ENCODE measurements around the gene ZNF512B.

ZNF512B gene

DNA sequence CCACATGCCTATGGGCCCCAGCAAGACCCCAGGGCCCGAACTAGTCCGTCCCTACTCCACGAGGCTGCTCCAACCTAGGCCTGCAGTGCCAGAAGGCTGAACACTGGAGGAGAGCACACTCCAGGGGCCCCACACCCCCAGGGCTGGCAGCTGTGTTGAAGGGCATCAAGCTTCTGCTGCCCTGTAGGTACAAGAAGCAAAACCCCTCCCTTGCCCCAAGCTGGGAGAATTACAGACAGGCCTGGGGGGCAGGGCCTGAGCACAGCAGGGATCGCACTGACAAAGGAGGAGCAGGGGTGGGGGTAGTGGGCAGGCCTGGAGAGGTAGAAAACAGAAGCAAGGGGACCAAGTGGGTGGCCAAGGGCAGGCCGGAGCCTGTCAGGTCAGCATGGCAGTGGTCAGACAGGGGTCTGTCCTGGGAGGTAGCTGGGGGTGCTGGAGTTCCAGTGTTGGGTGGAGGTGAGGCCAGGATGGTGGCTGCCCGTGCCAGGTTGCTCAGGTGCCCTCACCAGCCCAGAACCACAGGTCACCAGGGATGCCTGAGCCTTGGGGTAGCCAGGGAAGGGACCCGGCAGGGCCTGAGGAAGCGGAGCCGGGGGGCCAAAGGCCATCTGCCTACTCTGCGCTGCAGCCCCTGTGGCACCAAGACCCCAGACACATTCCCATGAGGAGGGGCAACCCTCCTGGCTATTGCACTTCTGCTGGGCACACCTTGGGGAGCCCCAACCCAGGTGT lies 10.6 kb downstream of the ZNF512B start (continued):
- TF ChIP-seq, protein P1, sequence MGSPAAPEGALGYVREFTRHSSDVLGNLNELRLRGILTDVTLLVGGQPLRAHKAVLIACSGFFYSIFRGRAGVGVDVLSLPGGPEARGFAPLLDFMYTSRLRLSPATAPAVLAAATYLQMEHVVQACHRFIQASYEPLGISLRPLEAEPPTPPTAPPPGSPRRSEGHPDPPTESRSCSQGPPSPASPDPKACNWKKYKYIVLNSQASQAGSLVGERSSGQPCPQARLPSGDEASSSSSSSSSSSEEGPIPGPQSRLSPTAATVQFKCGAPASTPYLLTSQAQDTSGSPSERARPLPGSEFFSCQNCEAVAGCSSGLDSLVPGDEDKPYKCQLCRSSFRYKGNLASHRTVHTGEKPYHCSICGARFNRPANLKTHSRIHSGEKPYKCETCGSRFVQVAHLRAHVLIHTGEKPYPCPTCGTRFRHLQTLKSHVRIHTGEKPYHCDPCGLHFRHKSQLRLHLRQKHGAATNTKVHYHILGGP (tag by site-specific recombination; IDR thresholded peaks at IDR 0.05): no peak
- peak; percentile 47; the same call in 1 of the 2 replicates for TF ChIP-seq BCL11A (tag by site-specific recombination; IDR thresholded peaks at IDR 0.05; ENCODE audit: low read depth)
- TF ChIP-seq ZNF112 (tag by site-specific recombination; IDR thresholded peaks at IDR 0.05): no peak
- TF ChIP-seq ZFP69B (tag by site-specific recombination; IDR thresholded peaks at IDR 0.05): no peak; the same call in 1 of the 2 replicates
- peak; percentile 35 for TF ChIP-seq ZFHX2 (tag by site-specific recombination; conservative IDR thresholded peaks at IDR 0.05)
- TF ChIP-seq, protein P2, sequence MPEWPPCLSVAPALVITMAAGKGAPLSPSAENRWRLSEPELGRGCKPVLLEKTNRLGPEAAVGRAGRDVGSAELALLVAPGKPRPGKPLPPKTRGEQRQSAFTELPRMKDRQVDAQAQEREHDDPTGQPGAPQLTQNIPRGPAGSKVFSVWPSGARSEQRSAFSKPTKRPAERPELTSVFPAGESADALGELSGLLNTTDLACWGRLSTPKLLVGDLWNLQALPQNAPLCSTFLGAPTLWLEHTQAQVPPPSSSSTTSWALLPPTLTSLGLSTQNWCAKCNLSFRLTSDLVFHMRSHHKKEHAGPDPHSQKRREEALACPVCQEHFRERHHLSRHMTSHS (tag by site-specific recombination; IDR thresholded peaks at IDR 0.05): no peak
- TF ChIP-seq GLIS1 (tag by site-specific recombination; IDR thresholded peaks at IDR 0.05): peak; percentile 97
- TF ChIP-seq ZNF302 (tag by site-specific recombination; IDR thresholded peaks at IDR 0.05; ENCODE audit: low read depth): no peak
- TF ChIP-seq ZNF248 (tag by site-specific recombination; IDR thresholded peaks at IDR 0.05): no peak
- no peak for TF ChIP-seq OVOL3 (tag by site-specific recombination; IDR thresholded peaks at IDR 0.05)
- no peak for TF ChIP-seq ZNF707 (tag by site-specific recombination; IDR thresholded peaks at IDR 0.05)
- peak; percentile 40; the same call in 1 of the 2 replicates for TF ChIP-seq ZBTB17 (tag by site-specific recombination; IDR thresholded peaks at IDR 0.05)
- TF ChIP-seq ZSCAN16 (tag by site-specific recombination; IDR thresholded peaks at IDR 0.05): no peak
- TF ChIP-seq, protein P3, sequence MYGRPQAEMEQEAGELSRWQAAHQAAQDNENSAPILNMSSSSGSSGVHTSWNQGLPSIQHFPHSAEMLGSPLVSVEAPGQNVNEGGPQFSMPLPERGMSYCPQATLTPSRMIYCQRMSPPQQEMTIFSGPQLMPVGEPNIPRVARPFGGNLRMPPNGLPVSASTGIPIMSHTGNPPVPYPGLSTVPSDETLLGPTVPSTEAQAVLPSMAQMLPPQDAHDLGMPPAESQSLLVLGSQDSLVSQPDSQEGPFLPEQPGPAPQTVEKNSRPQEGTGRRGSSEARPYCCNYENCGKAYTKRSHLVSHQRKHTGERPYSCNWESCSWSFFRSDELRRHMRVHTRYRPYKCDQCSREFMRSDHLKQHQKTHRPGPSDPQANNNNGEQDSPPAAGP (tag by site-specific recombination; IDR thresholded peaks at IDR 0.05): peak; percentile 50; the same call in 1 of the 2 replicates
- no peak for TF ChIP-seq ZNF169 (tag by site-specific recombination; IDR thresholded peaks at IDR 0.05)
- no peak for TF ChIP-seq ZNF354C (tag by site-specific recombination; IDR thresholded peaks at IDR 0.05; ENCODE audit: borderline replicate concordance, low read depth)
- TF ChIP-seq ZNF175 (tag by site-specific recombination; IDR thresholded peaks at IDR 0.05): no peak
- TF ChIP-seq, protein P4, sequence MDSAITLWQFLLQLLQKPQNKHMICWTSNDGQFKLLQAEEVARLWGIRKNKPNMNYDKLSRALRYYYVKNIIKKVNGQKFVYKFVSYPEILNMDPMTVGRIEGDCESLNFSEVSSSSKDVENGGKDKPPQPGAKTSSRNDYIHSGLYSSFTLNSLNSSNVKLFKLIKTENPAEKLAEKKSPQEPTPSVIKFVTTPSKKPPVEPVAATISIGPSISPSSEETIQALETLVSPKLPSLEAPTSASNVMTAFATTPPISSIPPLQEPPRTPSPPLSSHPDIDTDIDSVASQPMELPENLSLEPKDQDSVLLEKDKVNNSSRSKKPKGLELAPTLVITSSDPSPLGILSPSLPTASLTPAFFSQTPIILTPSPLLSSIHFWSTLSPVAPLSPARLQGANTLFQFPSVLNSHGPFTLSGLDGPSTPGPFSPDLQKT (IDR thresholded peaks at IDR 0.05; ENCODE audit: borderline replicate concordance, low read depth, low read length): no peak
- TF ChIP-seq ZNF629 (tag by site-specific recombination; IDR thresholded peaks at IDR 0.05): no peak
- no peak for TF ChIP-seq ZNF426 (tag by site-specific recombination; IDR thresholded peaks at IDR 0.05)
- TF ChIP-seq, protein P5, sequence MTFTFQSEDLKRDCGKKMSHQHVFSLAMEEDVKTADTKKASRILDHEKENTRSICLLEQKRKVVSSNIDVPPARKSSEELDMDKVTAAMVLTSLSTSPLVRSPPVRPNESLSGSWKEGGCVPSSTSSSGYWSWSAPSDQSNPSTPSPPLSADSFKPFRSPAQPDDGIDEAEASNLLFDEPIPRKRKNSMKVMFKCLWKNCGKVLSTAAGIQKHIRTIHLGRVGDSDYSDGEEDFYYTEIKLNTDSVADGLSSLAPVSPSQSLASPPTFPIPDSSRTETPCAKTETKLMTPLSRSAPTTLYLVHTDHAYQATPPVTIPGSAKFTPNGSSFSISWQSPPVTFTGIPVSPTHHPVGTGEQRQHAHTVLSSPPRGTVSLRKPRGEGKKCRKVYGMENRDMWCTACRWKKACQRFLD (tag by site-specific recombination; IDR thresholded peaks at IDR 0.05): no peak
- no peak for TF ChIP-seq ZSCAN23 (tag by site-specific recombination; IDR thresholded peaks at IDR 0.05)
- TF ChIP-seq ZNF777 (tag by site-specific recombination; IDR thresholded peaks at IDR 0.05; ENCODE audit: borderline replicate concordance): no peak
- TF ChIP-seq ZFP41 (tag by site-specific recombination; IDR thresholded peaks at IDR 0.05; ENCODE audit: borderline replicate concordance): no peak
- TF ChIP-seq GFI1B (tag by site-specific recombination; IDR thresholded peaks at IDR 0.05): no peak
- no peak for TF ChIP-seq YY2 (tag by site-specific recombination; IDR thresholded peaks at IDR 0.05)
- TF ChIP-seq, protein P6, sequence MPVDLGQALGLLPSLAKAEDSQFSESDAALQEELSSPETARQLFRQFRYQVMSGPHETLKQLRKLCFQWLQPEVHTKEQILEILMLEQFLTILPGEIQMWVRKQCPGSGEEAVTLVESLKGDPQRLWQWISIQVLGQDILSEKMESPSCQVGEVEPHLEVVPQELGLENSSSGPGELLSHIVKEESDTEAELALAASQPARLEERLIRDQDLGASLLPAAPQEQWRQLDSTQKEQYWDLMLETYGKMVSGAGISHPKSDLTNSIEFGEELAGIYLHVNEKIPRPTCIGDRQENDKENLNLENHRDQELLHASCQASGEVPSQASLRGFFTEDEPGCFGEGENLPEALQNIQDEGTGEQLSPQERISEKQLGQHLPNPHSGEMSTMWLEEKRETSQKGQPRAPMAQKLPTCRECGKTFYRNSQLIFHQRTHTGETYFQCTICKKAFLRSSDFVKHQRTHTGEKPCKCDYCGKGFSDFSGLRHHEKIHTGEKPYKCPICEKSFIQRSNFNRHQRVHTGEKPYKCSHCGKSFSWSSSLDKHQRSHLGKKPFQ (tag by site-specific recombination; IDR thresholded peaks at IDR 0.05): no peak
- TF ChIP-seq SALL2 (tag by site-specific recombination; IDR thresholded peaks at IDR 0.05; ENCODE audit: borderline replicate concordance): no peak
- TF ChIP-seq, protein P7, sequence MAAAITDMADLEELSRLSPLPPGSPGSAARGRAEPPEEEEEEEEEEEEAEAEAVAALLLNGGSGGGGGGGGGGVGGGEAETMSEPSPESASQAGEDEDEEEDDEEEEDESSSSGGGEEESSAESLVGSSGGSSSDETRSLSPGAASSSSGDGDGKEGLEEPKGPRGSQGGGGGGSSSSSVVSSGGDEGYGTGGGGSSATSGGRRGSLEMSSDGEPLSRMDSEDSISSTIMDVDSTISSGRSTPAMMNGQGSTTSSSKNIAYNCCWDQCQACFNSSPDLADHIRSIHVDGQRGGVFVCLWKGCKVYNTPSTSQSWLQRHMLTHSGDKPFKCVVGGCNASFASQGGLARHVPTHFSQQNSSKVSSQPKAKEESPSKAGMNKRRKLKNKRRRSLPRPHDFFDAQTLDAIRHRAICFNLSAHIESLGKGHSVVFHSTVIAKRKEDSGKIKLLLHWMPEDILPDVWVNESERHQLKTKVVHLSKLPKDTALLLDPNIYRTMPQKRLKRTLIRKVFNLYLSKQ (tag by site-specific recombination; IDR thresholded peaks at IDR 0.05; ENCODE audit: borderline replicate concordance): no peak
- TF ChIP-seq EGR2 (tag by site-specific recombination; IDR thresholded peaks at IDR 0.05; ENCODE audit: low read depth): peak; percentile 54
- TF ChIP-seq ZNF600 (tag by site-specific recombination; IDR thresholded peaks at IDR 0.05): peak; percentile 40; the same call in 1 of the 2 replicates

Data from HEK293 (cell line).